ACHN (cell line): ENCODE results near the gene IFNGR2.
A peak's percentile ranks its signal among the peaks of the same experiment; 100 is the strongest.
"Not testable (repeated sequence)": the region's sequence is repeated elsewhere in the genome, so short reads cannot be mapped to it uniquely, and the experiment has no call there.

Source experiments
- DNase-seq: peaks from one replicate; pipeline ENCODE4 v3.0.0-alpha.2; 2015
- in situ Hi-C: cut with HindIII; loops from 2 replicates; pipeline ENCODE4 v1.10.0; 2017; ENCODE audit warnings: low sequenced_read_pairs, low pct_ligation_motif_present, low pct_unique_long_range_greater_than_20kb

Gene IFNGR2

DNA sequence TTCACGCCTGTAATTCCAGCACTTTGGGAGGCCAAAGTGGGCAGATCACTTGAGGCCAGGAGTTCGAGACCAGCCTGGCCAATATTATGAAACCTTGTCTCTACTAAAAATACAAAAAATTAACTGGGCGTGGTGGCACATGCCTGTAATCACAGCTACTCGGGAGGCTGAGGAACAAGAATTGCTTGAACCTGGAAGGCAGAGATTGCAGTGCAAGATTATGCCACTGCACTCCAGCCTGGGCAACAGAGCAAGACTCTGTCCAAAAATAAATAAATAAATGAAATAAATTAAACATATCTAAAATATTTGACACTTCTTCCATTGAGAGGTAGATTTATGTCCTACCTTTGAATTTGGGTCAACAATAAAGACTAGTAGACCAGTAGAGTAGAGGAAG, 66.0 kb downstream of the IFNGR2 start:
- DNase-seq, in situ Hi-C loops: not testable (repeated sequence)

DNA sequence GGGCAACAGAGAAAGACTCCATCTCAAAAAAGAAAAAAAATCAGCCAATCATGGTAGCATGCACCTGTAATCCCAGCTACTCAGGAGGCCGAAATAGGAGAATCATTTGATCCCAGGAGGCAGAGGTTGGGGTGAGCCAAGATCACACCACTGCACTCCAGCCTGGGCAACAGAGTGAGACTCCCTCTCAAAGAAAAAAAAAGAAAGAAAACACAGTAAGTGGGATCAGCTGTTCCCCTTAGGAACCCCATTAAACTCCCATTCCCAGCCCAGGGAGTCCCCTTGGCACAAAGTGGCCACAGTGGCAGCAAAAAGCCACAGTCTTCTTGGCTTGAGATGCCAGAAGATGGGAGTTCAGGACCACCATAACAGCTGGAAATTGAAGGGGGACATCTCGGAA, 67.5 kb downstream of the IFNGR2 start:
- DNase-seq = no peak
- in situ Hi-C loops = no loop called here

DNA sequence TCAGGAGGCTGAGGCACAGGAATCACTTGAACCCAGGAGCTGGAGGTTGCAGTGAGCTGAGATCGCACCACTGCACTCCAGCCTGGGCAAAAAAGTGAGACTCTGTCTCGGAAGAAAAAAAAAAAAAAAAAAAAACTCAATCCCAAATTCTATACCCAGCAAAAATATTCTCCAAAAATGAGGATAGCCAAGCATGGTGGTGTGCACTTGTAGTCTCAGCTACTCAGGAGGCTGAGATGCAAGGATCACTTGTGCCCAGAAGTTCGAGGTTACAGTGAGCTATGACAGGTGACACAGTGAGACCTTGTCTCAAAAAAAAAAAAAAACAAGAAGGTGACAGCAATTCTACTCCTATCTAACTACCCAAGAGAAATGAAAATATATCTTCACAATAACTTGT, 70.1 kb downstream of the IFNGR2 start:
- DNase-seq = no peak

DNA sequence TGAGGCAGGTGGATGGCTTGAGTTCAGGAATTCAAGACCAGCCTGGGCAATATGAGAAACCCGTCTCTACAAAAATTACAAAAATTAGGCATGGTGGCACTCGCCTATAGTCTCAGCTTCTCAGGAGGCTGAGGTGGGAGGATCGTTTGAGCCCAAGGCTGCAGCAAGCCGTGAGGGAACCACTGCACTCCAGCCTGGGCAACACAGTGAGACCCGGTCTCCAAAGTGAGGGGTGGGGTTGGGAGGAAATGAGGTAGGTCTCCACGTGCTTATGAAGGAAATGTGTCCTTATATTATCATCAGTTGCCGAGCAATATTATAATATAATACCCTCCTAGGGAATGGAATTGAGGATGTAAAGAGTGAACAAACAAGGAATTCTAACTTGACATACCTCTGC, 73.9 kb downstream of the IFNGR2 start:
- in situ Hi-C loops = no loop called here
- DNase-seq = no peak

More for the DNA sequence above, 70.1 kb downstream of the IFNGR2 start:
- in situ Hi-C loops = no loop called here

DNA sequence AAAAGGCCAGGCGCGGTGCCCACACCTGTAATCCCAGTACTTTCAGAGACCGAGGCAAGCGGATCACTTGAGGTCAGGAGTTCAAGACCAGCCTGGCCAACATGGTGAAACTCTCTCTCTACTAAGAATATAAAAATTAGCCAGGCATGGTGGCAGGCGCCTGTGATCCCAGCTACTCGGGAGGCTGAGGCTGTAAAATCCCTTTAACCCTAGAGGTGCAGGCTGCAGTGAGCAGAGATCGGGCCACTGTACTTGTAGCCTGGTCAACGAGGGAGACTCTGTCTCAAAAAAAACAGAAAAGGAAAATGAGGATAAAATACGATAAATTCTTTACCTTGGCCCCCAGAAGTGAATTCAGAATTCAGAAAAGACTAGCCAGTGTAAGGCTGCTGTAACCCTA, 75.0 kb downstream of the IFNGR2 start:
- in situ Hi-C loops = no loop called here
- no peak for DNase-seq

DNA sequence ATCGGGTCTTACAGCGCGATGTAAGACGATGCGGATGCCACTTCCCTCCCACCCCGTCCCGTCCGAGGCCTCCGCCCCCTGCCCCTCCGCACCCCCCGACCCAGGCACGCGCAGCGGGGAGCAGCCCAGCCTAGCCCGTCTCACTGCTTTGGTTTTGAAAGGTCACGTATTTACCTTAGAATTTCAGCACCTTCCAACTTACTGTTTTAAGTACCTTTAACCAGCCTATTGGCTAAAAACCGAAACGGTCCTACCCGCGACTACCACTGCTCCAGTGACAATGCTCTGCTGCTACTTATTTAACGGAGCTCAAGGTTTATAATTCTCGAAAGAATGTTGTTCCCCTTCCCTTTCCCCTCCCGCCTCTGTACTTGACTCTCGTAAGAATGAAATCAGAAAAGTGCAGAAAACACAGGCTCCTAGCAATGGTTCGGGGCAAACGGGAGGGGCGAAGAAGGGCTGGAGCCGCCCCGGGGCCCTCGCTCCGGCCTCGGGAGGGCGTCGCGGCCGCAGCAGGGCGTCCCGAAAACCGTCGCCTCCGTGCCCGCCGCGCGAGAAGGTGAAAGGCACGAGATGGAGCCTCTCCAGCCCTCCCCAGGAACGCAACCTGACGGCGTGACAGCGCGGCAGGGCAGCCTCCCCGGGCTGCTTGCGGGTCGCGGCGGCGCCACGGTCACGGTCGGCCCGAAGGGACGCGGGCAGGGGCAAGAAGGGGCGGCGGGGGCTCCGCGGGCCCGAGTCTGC, 75.9 kb downstream of the IFNGR2 start:
- peak; percentile 38 for DNase-seq
- in situ Hi-C loops = no loop called here

DNA sequence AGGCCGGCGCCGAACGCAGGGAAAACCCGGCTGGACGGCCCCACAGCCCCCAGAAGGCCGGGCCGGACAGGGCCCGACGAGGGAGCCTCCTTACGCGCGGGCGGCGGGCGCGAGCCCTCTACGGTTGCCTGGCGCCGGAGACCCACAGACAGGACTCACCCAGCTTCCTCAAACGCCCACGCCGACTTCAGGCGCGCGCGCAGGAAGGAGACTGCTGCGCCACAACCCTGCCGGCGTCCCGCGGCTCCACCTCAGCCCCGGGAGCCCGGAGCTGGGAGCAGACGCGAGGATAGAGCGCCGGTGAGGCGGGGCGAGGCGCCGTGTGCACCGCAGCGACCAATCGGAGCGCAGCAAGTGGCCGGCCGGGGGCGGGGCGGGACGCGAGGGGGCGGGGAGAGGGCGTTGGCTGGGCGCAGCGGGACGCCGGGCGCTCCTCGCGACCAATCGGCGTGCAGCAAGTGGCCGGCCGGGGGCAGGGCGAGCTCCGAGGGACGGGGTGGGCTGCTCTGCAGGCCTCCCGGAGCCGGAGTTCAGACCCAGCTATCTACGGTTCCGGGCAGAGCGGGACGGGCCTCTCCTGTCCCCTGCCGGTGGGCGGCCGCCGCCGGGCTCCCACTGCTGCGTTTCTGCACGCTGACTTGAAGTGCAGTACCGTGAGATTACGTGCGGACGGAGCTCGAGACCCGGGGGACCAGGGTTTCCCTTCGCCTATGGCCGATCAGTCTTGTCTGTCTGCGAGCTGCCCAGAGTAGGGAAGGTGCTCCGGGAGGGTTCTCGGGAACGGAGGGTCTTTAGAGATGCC, 76.7 kb downstream of the IFNGR2 start, which contains the start of gene TMEM50B:
TMEM50B (minus strand) TSS at position 296 of the 802 bp plus-strand sequence. CDS start 11,089 bp downstream, outside the sequence.
- DNase-seq = peak; percentile 91
- in situ Hi-C loops = no loop called here

DNA sequence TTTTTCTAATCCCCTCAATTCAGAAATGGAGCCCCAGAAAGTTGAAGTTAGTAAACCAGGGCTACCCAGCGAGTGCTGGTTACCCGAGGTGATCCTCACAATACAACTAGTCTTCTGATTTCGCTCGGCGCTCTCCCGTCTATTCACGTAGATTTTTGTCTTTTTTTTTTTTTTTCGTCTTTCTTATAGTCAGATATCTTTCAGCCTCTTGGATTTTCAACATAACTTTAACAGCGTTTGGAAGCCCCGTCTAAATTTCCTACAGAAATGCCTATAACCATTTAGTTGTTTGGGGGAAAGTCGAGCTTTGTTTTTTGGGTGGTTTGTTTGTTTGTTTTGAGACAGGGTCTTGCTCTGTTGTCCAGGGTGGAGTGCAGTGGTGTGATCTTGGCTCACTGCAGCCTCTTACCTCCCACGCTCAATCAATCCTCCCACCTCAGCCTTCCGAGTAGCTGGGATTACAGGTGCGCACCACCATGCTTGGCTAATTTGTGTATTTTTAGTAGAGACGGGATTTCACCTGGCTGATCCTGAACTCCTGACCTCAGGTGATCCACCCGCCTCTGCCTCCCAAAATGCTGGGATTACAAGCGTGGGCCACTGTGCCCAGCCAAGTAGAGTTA, 77.4 kb downstream of the IFNGR2 start:
- in situ Hi-C loops = no loop called here

DNA sequence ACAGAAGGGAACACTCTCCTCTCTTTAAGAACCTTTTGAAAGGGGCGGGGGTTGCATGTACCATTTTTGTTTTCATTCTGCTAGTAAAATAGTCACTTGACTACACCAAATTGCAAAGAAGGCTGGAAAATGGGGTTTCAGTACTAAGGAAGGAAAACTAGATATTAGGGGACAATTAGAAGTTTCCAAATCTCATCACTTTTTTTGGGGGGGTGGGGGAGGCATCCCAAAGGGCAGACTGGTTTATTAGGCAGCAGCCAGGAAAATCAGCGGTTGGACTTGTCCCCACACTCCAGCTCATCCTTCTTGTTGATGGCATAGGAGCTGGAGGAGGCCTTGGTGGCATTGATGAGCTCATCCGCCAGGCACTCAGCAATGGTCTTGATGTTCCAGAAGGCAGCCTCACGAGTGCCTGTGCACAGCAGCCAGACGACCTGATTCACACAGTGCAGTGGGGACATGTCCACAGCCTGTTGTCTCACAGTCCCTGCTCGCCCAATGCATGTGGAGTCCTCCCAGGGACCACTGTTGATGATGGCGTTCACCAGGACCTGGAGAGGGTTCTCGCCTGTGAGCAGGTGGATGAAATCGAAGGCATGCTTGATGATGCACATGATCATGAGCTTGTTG, 78.2 kb downstream of the IFNGR2 start:
- in situ Hi-C loops = no loop called here
- no peak for DNase-seq

More for the DNA sequence above, 77.4 kb downstream of the IFNGR2 start:
- no peak for DNase-seq
